Vagina (tissue), 2 donors: ENCODE data around the gene KAZN. TPM values are rescaled to one million over a fixed set of nuclear protein-coding genes. Genes with fewer than 3 reads are reported as not detected.

Experiments
- DNase-seq, 2 donors: peaks; one replicate each; pipeline ENCODE4 v3.0.0-alpha.2; 2017; ENCODE audit errors: extremely low spot score in 2 of 2
- H3K27ac ChIP-seq: fragments of 200-600 bp; sonication (generic); one replicate; pipeline ENCODE4 v1.5.1; 2019
- H3K27me3 ChIP-seq: fragments of 200-600 bp; sonication (generic); one replicate; pipeline ENCODE4 v1.5.1; 2019
- H3K36me3 ChIP-seq, 2 donors: fragments of 200-600 bp; sonication (generic); one replicate each; pipeline ENCODE4 v1.5.1; 2017 to 2019
- H3K4me1 ChIP-seq: fragments of 200-600 bp; sonication (generic); one replicate; pipeline ENCODE4 v1.5.1; 2019
- H3K4me3 ChIP-seq, 2 donors: fragments of 200-600 bp; sonication (generic); 1 replicate in 1 of 2; 2 replicates in 1 of 2; pipeline ENCODE4 v1.5.1; 2016 to 2019
- H3K9me3 ChIP-seq: fragments of 200-600 bp; sonication (generic); one replicate; pipeline ENCODE4 v1.5.1; 2019
- CTCF ChIP-seq, 3 experiments: fragments of 450-650 bp in 2 of 3; fragments of 200-600 bp in 1 of 3; sonication (generic) in 1 of 3; IDR thresholded peaks; one replicate each; pipeline ENCODE4 v1.5.1; 2017 to 2019; ENCODE audit warnings: antibody characterized with exemption in 3 of 3, mild to moderate bottlenecking in 2 of 3, moderate library complexity in 2 of 3
- POLR2A ChIP-seq, 2 donors: fragments of 450-650 bp; IDR thresholded peaks; one replicate each; pipeline ENCODE4 v1.6.1; 2017; ENCODE audit warnings: antibody characterized with exemption in 2 of 2, mild to moderate bottlenecking in 2 of 2, moderate library complexity in 2 of 2
- POLR2AphosphoS5 ChIP-seq, 2 donors: sonication (generic); formaldehyde crosslinking; IDR thresholded peaks; one replicate each; pipeline ENCODE4 v1.9.0; 2017; ENCODE audit warnings: antibody characterized with exemption in 2 of 2, mild to moderate bottlenecking in 2 of 2, low read depth in 1 of 2; ENCODE audit not compliant: insufficient read depth in 1 of 2
- intact Hi-C: fragments of 100-400 bp; cut with DNase I; formaldehyde crosslinking; loops from one replicate; pipeline ENCODE4 v1.15.1; 2023
- total RNA-seq: library from RNA; depleted of rRNA; stranded (reverse); fragments of >200 nt; gene quantifications from one replicate; pipeline ENCODE4 v1.2.3, GENCODE V29; 2016

Gene KAZN
- total RNA-seq, 1 donor from 2014 or later, result 29.5 TPM

GRCh38 chr1:14974361-14974760, 375.9 kb downstream of the KAZN start:
- no peak for DNase-seq
- Histone ChIP-seq H3K4me1 (peaks cover 22% of the 10 kb centered on the region), H3K9me3 (no peaks in the 10 kb centered on the region), H3K27ac (no peak overlapping the region), H3K27me3 (no peaks in the 10 kb centered on the region), H3K4me3 (no peak overlapping the region), H3K36me3 (no peaks in the 10 kb centered on the region)
- TF ChIP-seq POLR2AphosphoS5 (IDR thresholded peaks at IDR 0.05; ENCODE audit: insufficient read depth in 1 of 2, low read depth in 1 of 2) (no peak), POLR2A (IDR thresholded peaks at IDR 0.05) (no peak), CTCF (IDR thresholded peaks at IDR 0.05) (no peak)
- intact Hi-C loops, result no loop called here

GRCh38 chr1:14975119-14975518, 376.6 kb downstream of the KAZN start:
- Histone ChIP-seq H3K4me1 (peaks cover 22% of the 10 kb centered on the region), H3K27me3 (no peaks in the 10 kb centered on the region), H3K27ac (no peak overlapping the region), H3K36me3 (no peaks in the 10 kb centered on the region), H3K4me3 (no peak overlapping the region), H3K9me3 (no peaks in the 10 kb centered on the region)
- TF ChIP-seq POLR2AphosphoS5 (IDR thresholded peaks at IDR 0.05; ENCODE audit: insufficient read depth in 1 of 2, low read depth in 1 of 2) (no peak), CTCF (IDR thresholded peaks at IDR 0.05) (no peak), POLR2A (IDR thresholded peaks at IDR 0.05) (no peak)
- intact Hi-C loops, result no loop called here
- DNase-seq, result no peak

- no peaks in the 10 kb centered on the region for H3K36me3 ChIP-seq
- H3K4me1 ChIP-seq, result peaks cover 23% of the 10 kb centered on the region
- no peak overlapping the region for H3K27ac ChIP-seq
- no peak overlapping the region for H3K4me3 ChIP-seq
- no peaks in the 10 kb centered on the region for H3K27me3 ChIP-seq
- no peaks in the 10 kb centered on the region for H3K9me3 ChIP-seq
- intact Hi-C loops, result no loop called here
- TF ChIP-seq POLR2A (IDR thresholded peaks at IDR 0.05) (no peak), POLR2AphosphoS5 (IDR thresholded peaks at IDR 0.05; ENCODE audit: insufficient read depth in 1 of 2, low read depth in 1 of 2) (no peak), CTCF (IDR thresholded peaks at IDR 0.05) (no peak)
- DNase-seq, result no peak
These were observed 377.8 kb downstream of the KAZN start for GRCh38 chr1:14976256-14976655.

- Histone ChIP-seq H3K27ac (no peak overlapping the region), H3K36me3 (no peaks in the 10 kb centered on the region), H3K4me1 (peaks cover 21% of the 10 kb centered on the region), H3K9me3 (no peaks in the 10 kb centered on the region), H3K4me3 (no peak overlapping the region), H3K27me3 (no peaks in the 10 kb centered on the region)
- TF ChIP-seq POLR2AphosphoS5 (IDR thresholded peaks at IDR 0.05; ENCODE audit: insufficient read depth in 1 of 2, low read depth in 1 of 2), result no peak
- TF ChIP-seq CTCF (IDR thresholded peaks at IDR 0.05), result no peak
- TF ChIP-seq POLR2A (IDR thresholded peaks at IDR 0.05), result no peak
- intact Hi-C loops, result no loop called here
- no peak for DNase-seq
These were observed 378.9 kb downstream of the KAZN start for GRCh38 chr1:14977338-14977931.

GRCh38 chr1:14980621-14981218, 382.2 kb downstream of the KAZN start:
- Histone ChIP-seq H3K4me3 (no peak overlapping the region), H3K27me3 (no peaks in the 10 kb centered on the region), H3K36me3 (no peaks in the 10 kb centered on the region), H3K4me1 (peaks cover 21% of the 10 kb centered on the region), H3K9me3 (no peaks in the 10 kb centered on the region), H3K27ac (peak overlapping the region; percentile 67)
- no peak for DNase-seq
- intact Hi-C loops, result no loop called here
- TF ChIP-seq POLR2A (IDR thresholded peaks at IDR 0.05), result no peak
- no peak for TF ChIP-seq CTCF (IDR thresholded peaks at IDR 0.05)
- peak in 1 of 2 donors; percentile 25 for TF ChIP-seq POLR2AphosphoS5 (IDR thresholded peaks at IDR 0.05; ENCODE audit: insufficient read depth in 1 of 2, low read depth in 1 of 2)
